ENCODE results near the gene BICDL1. TPM values are rescaled to one million over a fixed set of nuclear protein-coding genes. Genes with fewer than 3 reads are reported as not detected.

Gene BICDL1
- total RNA-seq, 1 experiment from 2014 or later = 3.6 TPM

- intact Hi-C loops (cut with micrococcal nuclease) = no loop called here
- Histone ChIP-seq H3K4me2 (ENCODE audit: low read length) (no peak overlapping the region), H2AFZ (ENCODE audit: low read length) (no peak overlapping the region), H3K27ac (ENCODE audit: low read length) (no peak overlapping the region), H3K27me3 (ENCODE audit: low read length) (no peaks in the 10 kb centered on the region), H3F3A (ENCODE audit: low read length, unreplicated experiment) (no peaks in the 10 kb centered on the region), H3K9me3 (ENCODE audit: low read length) (no peaks in the 10 kb centered on the region), H4K20me1 (ENCODE audit: low read length) (no peaks in the 10 kb centered on the region), H3K4me3 (ENCODE audit: low read length) (no peak overlapping the region), H3K4me1 (ENCODE audit: insufficient read depth, low read length) (no peaks in the 10 kb centered on the region), H3K79me2 (ENCODE audit: low read length) (no peaks in the 10 kb centered on the region), H3K9ac (ENCODE audit: low read length) (no peak overlapping the region), H3K9me2 (replicated peaks; ENCODE audit: low read length) (no peaks in the 10 kb centered on the region), H3K36me3 (ENCODE audit: low read depth, low read length) (no peaks in the 10 kb centered on the region)
- ATAC-seq (no peak), DNase-seq (no peak)
- POLR2A ChIA-PET (ENCODE audit: unreplicated experiment) = no interaction called here
- CTCF ChIA-PET = no interaction called here
- TF ChIP-seq EZH2 (IDR thresholded peaks at IDR 0.05; ENCODE audit: low read length, unreplicated experiment) = no peak
- TF ChIP-seq EZH2phosphoT487 (IDR thresholded peaks at IDR 0.05; ENCODE audit: borderline replicate concordance, low read length) = no peak
- no peak for TF ChIP-seq CTCF (conservative IDR thresholded peaks at IDR 0.05; ENCODE audit: low read depth, low read length)
- no TSS peak for BruUV-seq (replicated peaks)
Observed at GRCh38 chr12:120049426-120049825, 60.4 kb downstream of the BICDL1 start.

GRCh38 chr12:120051535-120051934 is 62.5 kb downstream of the BICDL1 start:
- no peaks in the 10 kb centered on the region for H3K9me2 ChIP-seq (replicated peaks; ENCODE audit: low read length)
- no peaks in the 10 kb centered on the region for H3K4me1 ChIP-seq (ENCODE audit: insufficient read depth, low read length)
- H3F3A ChIP-seq (ENCODE audit: low read length, unreplicated experiment) = no peaks in the 10 kb centered on the region
- H3K4me2 ChIP-seq (ENCODE audit: low read length) = no peak overlapping the region
- no peaks in the 10 kb centered on the region for H3K79me2 ChIP-seq (ENCODE audit: low read length)
- ChIA-PET POLR2A (ENCODE audit: unreplicated experiment) (no interaction called here), CTCF (no interaction called here)
- no peaks in the 10 kb centered on the region for H3K9me3 ChIP-seq (ENCODE audit: low read length)
- H3K27ac ChIP-seq (ENCODE audit: low read length) = no peak overlapping the region
- H3K4me3 ChIP-seq (ENCODE audit: low read length) = no peak overlapping the region
- no peak for ATAC-seq
- no TSS peak for BruUV-seq (replicated peaks)
- no peaks in the 10 kb centered on the region for H3K27me3 ChIP-seq (ENCODE audit: low read length)
- DNase-seq = no peak
- no peak overlapping the region for H2AFZ ChIP-seq (ENCODE audit: low read length)
- H4K20me1 ChIP-seq (ENCODE audit: low read length) = no peaks in the 10 kb centered on the region
- H3K9ac ChIP-seq (ENCODE audit: low read length) = no peak overlapping the region
- TF ChIP-seq CTCF (conservative IDR thresholded peaks at IDR 0.05; ENCODE audit: low read depth, low read length) (no peak), EZH2 (IDR thresholded peaks at IDR 0.05; ENCODE audit: low read length, unreplicated experiment) (no peak), EZH2phosphoT487 (IDR thresholded peaks at IDR 0.05; ENCODE audit: borderline replicate concordance, low read length) (no peak)
- no peaks in the 10 kb centered on the region for H3K36me3 ChIP-seq (ENCODE audit: low read depth, low read length)
- intact Hi-C loops (cut with micrococcal nuclease) = no loop called here

- CTCF ChIA-PET = no interaction called here
- no peaks in the 10 kb centered on the region for H4K20me1 ChIP-seq (ENCODE audit: low read length)
- H3K4me3 ChIP-seq (ENCODE audit: low read length) = no peak overlapping the region
- no peaks in the 10 kb centered on the region for H3K9me2 ChIP-seq (replicated peaks; ENCODE audit: low read length)
- no TSS peak for BruUV-seq (replicated peaks)
- no peak overlapping the region for H3K9ac ChIP-seq (ENCODE audit: low read length)
- H3K4me2 ChIP-seq (ENCODE audit: low read length) = no peak overlapping the region
- no peaks in the 10 kb centered on the region for H3K79me2 ChIP-seq (ENCODE audit: low read length)
- no peaks in the 10 kb centered on the region for H3K4me1 ChIP-seq (ENCODE audit: insufficient read depth, low read length)
- intact Hi-C loops (cut with micrococcal nuclease) = no loop called here
- TF ChIP-seq CTCF (conservative IDR thresholded peaks at IDR 0.05; ENCODE audit: low read depth, low read length) (no peak), EZH2phosphoT487 (IDR thresholded peaks at IDR 0.05; ENCODE audit: borderline replicate concordance, low read length) (no peak), EZH2 (IDR thresholded peaks at IDR 0.05; ENCODE audit: low read length, unreplicated experiment) (no peak)
- DNase-seq (no peak), ATAC-seq (no peak)
- no peaks in the 10 kb centered on the region for H3K36me3 ChIP-seq (ENCODE audit: low read depth, low read length)
- H3K9me3 ChIP-seq (ENCODE audit: low read length) = no peaks in the 10 kb centered on the region
- H2AFZ ChIP-seq (ENCODE audit: low read length) = no peak overlapping the region
- H3K27me3 ChIP-seq (ENCODE audit: low read length) = no peaks in the 10 kb centered on the region
- no peak overlapping the region for H3K27ac ChIP-seq (ENCODE audit: low read length)
- POLR2A ChIA-PET (ENCODE audit: unreplicated experiment) = no interaction called here
- H3F3A ChIP-seq (ENCODE audit: low read length, unreplicated experiment) = no peaks in the 10 kb centered on the region
Observed at GRCh38 chr12:120054293-120054692, 65.3 kb downstream of the BICDL1 start.

Measured in PC-3 (cell line).